HepG2 (cell line): ENCODE measurements around the gene RAD23A. TPM values are rescaled to one million over a fixed set of nuclear protein-coding genes. Genes with fewer than 3 reads are reported as not detected.

Source experiments
- ATAC-seq: fragments of 200-7000 bp; cut with Tn5 transposase; 3 replicates; pipeline ENCODE4 v1.9.1; 2020; ENCODE audit warnings: mild to moderate bottlenecking, moderate library complexity
- BruUV-seq: library from RNA; stranded (reverse); fragments of 400-500 nt; replicated peaks from 2 replicates; lab custom pipeline; 2021; lab: Mats Ljungman, UMichigan
- CTCF ChIA-PET: fragments of 300-600 bp; formaldehyde crosslinking; extraction: SDS; loops from one replicate; lab custom pipeline; 2021; ENCODE audit warnings: low total read pairs, inconsistent platforms, low intra/inter-chr PET ratio; lab: Yijun Ruan, JAX
- POLR2A ChIA-PET: fragments of 350-600 bp; sonication (Branson Sonifier 250); formaldehyde crosslinking; loops from one replicate; lab custom pipeline; 2020; ENCODE audit warnings: antibody characterized with exemption, inconsistent platforms; lab: Yijun Ruan, JAX
- DNase-seq: peaks from one replicate; pipeline ENCODE4 v3.0.0-alpha.2; 2015; ENCODE audit warnings: low spot score
- FAIRE-seq: peaks from 3 replicates; lab custom pipeline; 2011; peaks lifted over from hg19 to GRCh38; lab: Jason Lieb, UNC
- H2AFZ ChIP-seq: one replicate; pipeline ENCODE4 v1.6.1; 2011; ENCODE audit warnings: low read length, inconsistent platforms
- H3K27ac ChIP-seq: fragments of 300-600 bp; 3 replicates; pipeline ENCODE4 v1.8.0; 2011; ENCODE audit warnings: mixed run types, mild to moderate bottlenecking, mixed read lengths, low read length, inconsistent platforms; ENCODE audit not compliant: insufficient read depth; ENCODE audit errors: extremely low read length
- H3K27me3 ChIP-seq, 2 experiments: fragments of 200-600 bp in 1 of 2; 2 replicates in 1 of 2; 3 replicates in 1 of 2; pipeline versions ENCODE4 v1.6.0 to v1.8.0; 2011; ENCODE audit warnings: low read length in 2 of 2, mild to moderate bottlenecking in 2 of 2, moderate library complexity in 2 of 2, inconsistent platforms in 1 of 2; ENCODE audit not compliant: insufficient read depth in 2 of 2, control insufficient read depth in 1 of 2
- H3K36me3 ChIP-seq, 2 experiments: fragments of 200-600 bp in 1 of 2; replicated peaks in 1 of 2; 2 replicates in 1 of 2; 3 replicates in 1 of 2; pipeline versions ENCODE4 v1.5.1 to v1.8.0; 2011; ENCODE audit warnings: low read length in 2 of 2, inconsistent platforms in 1 of 2; ENCODE audit not compliant: insufficient read depth in 2 of 2, control insufficient read depth in 1 of 2
- H3K4me1 ChIP-seq: 2 replicates; pipeline ENCODE4 v1.5.1; 2012; ENCODE audit warnings: low read length, inconsistent platforms; ENCODE audit not compliant: insufficient read depth
- H3K4me2 ChIP-seq: 2 replicates; pipeline ENCODE4 v1.6.0; 2011; ENCODE audit warnings: low read depth, low read length, inconsistent platforms
- H3K4me3 ChIP-seq, 3 experiments: fragments of 200-600 bp in 1 of 3; sonication (generic), shearing (Covaris generic) in 1 of 3; replicated peaks in 1 of 3; 2 replicates each; pipeline ENCODE4 v1.5.1; 2011 to 2016; ENCODE audit warnings: low read length in 3 of 3, inconsistent platforms in 2 of 3, low read depth in 2 of 3, mild to moderate bottlenecking in 2 of 3, control low read depth in 1 of 3, mixed read lengths in 1 of 3; ENCODE audit not compliant: insufficient read depth in 1 of 3
- H3K79me2 ChIP-seq: one replicate; pipeline ENCODE4 v1.6.1; 2011; ENCODE audit warnings: low read length, inconsistent platforms; ENCODE audit not compliant: insufficient read depth
- H3K9ac ChIP-seq: 2 replicates; pipeline ENCODE4 v1.6.0; 2011; ENCODE audit warnings: mild to moderate bottlenecking, low read depth, low read length, inconsistent platforms; ENCODE audit not compliant: insufficient read depth
- H3K9me3 ChIP-seq: 2 replicates; pipeline ENCODE4 v1.5.1; 2012; ENCODE audit warnings: mild to moderate bottlenecking, low read length
- H4K20me1 ChIP-seq: 2 replicates; pipeline ENCODE4 v1.6.0; 2011; ENCODE audit warnings: inconsistent platforms, mild to moderate bottlenecking, low read length, moderate library complexity; ENCODE audit not compliant: insufficient read depth
- HNRNPL ChIP-seq: fragments of 200-400 bp; formaldehyde crosslinking; IDR thresholded peaks from 2 replicates; pipeline ENCODE4 v1.6.1; 2017; ENCODE audit warnings: mild to moderate bottlenecking, low read depth, low read length
- HOXA3 ChIP-seq: sonication (generic); formaldehyde crosslinking; IDR thresholded peaks from 2 replicates; pipeline ENCODE4 v1.5.0; 2020; ENCODE audit warnings: missing genetic modification reagents
- POLR2A ChIP-seq, 2 experiments: IDR thresholded peaks; 2 replicates each; pipeline ENCODE4 v1.6.1; 2011; ENCODE audit warnings: low read depth in 2 of 2, low read length in 2 of 2, mild to moderate bottlenecking in 1 of 2, moderate library complexity in 1 of 2; ENCODE audit not compliant: insufficient read depth in 1 of 2
- RBFOX2 ChIP-seq: fragments of 200-400 bp; formaldehyde crosslinking; IDR thresholded peaks from 2 replicates; pipeline ENCODE4 v1.6.1; 2017; ENCODE audit warnings: low read depth, mild to moderate bottlenecking, low read length
- ZBTB43 ChIP-seq: sonication (generic); formaldehyde crosslinking; conservative IDR thresholded peaks from 2 replicates; pipeline ENCODE4 v1.4.0; 2020; ENCODE audit warnings: missing genetic modification reagents
- ZNF432 ChIP-seq: sonication (generic); formaldehyde crosslinking; IDR thresholded peaks from 2 replicates; pipeline ENCODE4 v1.5.0; 2020; ENCODE audit warnings: missing genetic modification reagents, mild to moderate bottlenecking, borderline replicate concordance
- WGBS: methylation state at CpG from one replicate; pipeline ENCODE4 v1.1.6; 2017; ENCODE audit warnings: low lambda C conversion rate; 5-methylcytosine and 5-hydroxymethylcytosine counted together
- in situ Hi-C: cut with HindIII; loops from 2 replicates; pipeline ENCODE4 v1.10.0; 2017; ENCODE audit warnings: low pct_unique_long_range_greater_than_20kb; ENCODE audit not compliant: extremely low pct_ligation_motif_present
- intact Hi-C: fragments of 100-400 bp; cut with micrococcal nuclease; formaldehyde crosslinking; loops from one replicate; pipeline ENCODE4 v1.10.0; 2022; ENCODE audit not compliant: unreplicated experiment
- polyA plus RNA-seq, 8 experiments: library from polyadenylated mRNA; depleted of rRNA in 3 of 8; stranded (reverse) in 7 of 8; unstranded in 1 of 8; fragments of >200 nt; fragmentation: Illumina TruSeq in 4 of 8; extraction: Trizol in 4 of 8; gene quantifications; 2 replicates each; pipeline versions ENCODE4 v1.2.1 to v1.2.3, GENCODE V29; 2011 to 2016; ENCODE audit warnings: low read depth in 4 of 8, missing spikeins in 1 of 8, mixed read lengths in 1 of 8; ENCODE audit not compliant: insufficient read depth in 1 of 8
- total RNA-seq, 5 experiments: library from RNA; depleted of rRNA; stranded (reverse); fragments of >200 nt; fragmentation: Illumina TruSeq; extraction: Trizol; gene quantifications; 2 replicates each; pipeline ENCODE4 v1.2.3, GENCODE V29; 2016; ENCODE audit warnings: low read depth in 1 of 5

The RAD23A gene
- total and polyA plus RNA-seq, 2 of the 13 experiments (the other 11 are each of a cell fraction or from before 2014, with no cell fraction given), result 42.5 to 54.2 TPM

GRCh38 chr19:13001502-13002165, 56.0 kb downstream of the RAD23A start:
- no TSS peak for BruUV-seq
- no peak for ATAC-seq
- H3K4me3 ChIP-seq, result no peak overlapping the region
- H2AFZ ChIP-seq, result no peak overlapping the region
- H3K79me2 ChIP-seq, result peaks cover 56% of the 10 kb centered on the region
- no peaks in the 10 kb centered on the region; a peak in 1 of 5 replicates for H3K27me3 ChIP-seq
- H3K27ac ChIP-seq, result no peak overlapping the region
- no peak for DNase-seq
- in situ Hi-C loops, result no loop called here
- peaks cover 27% of the 10 kb centered on the region for H3K4me1 ChIP-seq
- H3K9ac ChIP-seq, result no peak overlapping the region
- WGBS, result 97% methylated on average over 23 of the region's 41 CpGs
- POLR2A ChIA-PET, result no interaction called here
- H3K36me3 ChIP-seq, result peaks cover 6 to 10% of the 10 kb centered on the region in 2 experiments; a peak in 4 of 5 replicates
- intact Hi-C loops, result no loop called here
- CTCF ChIA-PET, result no interaction called here
- TF ChIP-seq RBFOX2, result 0 out of 2 replicates have a peak, but pooled peaks have one; percentile 28
- no peak for TF ChIP-seq ZNF432 (CRISPR knock-in tag)
- TF ChIP-seq, all 625 proteins: peak for 1
- H3K9me3 ChIP-seq, result no peaks in the 10 kb centered on the region
- H3K4me2 ChIP-seq, result no peak overlapping the region
- no peak for FAIRE-seq
- peaks cover 6% of the 10 kb centered on the region; the same call in 1 of the 2 replicates for H4K20me1 ChIP-seq

- no peak overlapping the region for H3K4me3 ChIP-seq
- no peaks in the 10 kb centered on the region; a peak in 1 of 5 replicates for H3K27me3 ChIP-seq
- 0 out of 2 replicates have a peak, but pooled peaks cover 4% of the 10 kb centered on the region for H4K20me1 ChIP-seq
- FAIRE-seq (no peak), DNase-seq (no peak), ATAC-seq (no peak)
- no peak overlapping the region for H3K9ac ChIP-seq
- no peak overlapping the region for H3K27ac ChIP-seq
- intact Hi-C loops (no loop called here), in situ Hi-C loops (no loop called here)
- no peak overlapping the region for H2AFZ ChIP-seq
- BruUV-seq, result no TSS peak
- WGBS, result 97% methylated on average over 20 of the region's 29 CpGs
- peaks cover 20% of the 10 kb centered on the region for H3K4me1 ChIP-seq
- no peaks in the 10 kb centered on the region for H3K9me3 ChIP-seq
- peaks cover 6 to 10% of the 10 kb centered on the region in 2 experiments; a peak in 4 of 5 replicates for H3K36me3 ChIP-seq
- no peak overlapping the region for H3K4me2 ChIP-seq
- ChIA-PET POLR2A (no interaction called here), CTCF (no interaction called here)
- H3K79me2 ChIP-seq, result peaks cover 51% of the 10 kb centered on the region
- no peak for TF ChIP-seq ZBTB43 (CRISPR knock-in tag)
- TF ChIP-seq POLR2A (IDR thresholded peaks at IDR 0.05; ENCODE audit: insufficient read depth in 1 of 2, low read depth in 2 of 2, low read length in 2 of 2), result no peak
- TF ChIP-seq HOXA3, result no peak
- peak; percentile 84 for TF ChIP-seq HNRNPL
Observed at GRCh38 chr19:13002166-13002898, 56.7 kb downstream of the RAD23A start.
